Vagina (tissue), 2 donors: ENCODE measurements around the gene TRIP10. TPM values are rescaled to one million over a fixed set of nuclear protein-coding genes. Genes with fewer than 3 reads are reported as not detected.
"Not testable (repeated sequence)": the region's sequence is repeated elsewhere in the genome, so short reads cannot be mapped to it uniquely, and the experiment has no call there.

ENCODE experiments used
- DNase-seq, 2 donors: peaks; one replicate each; pipeline ENCODE4 v3.0.0-alpha.2; 2017; ENCODE audit errors: extremely low spot score in 2 of 2
- H3K27ac ChIP-seq: fragments of 200-600 bp; sonication (generic); one replicate; pipeline ENCODE4 v1.5.1; 2019
- H3K27me3 ChIP-seq: fragments of 200-600 bp; sonication (generic); one replicate; pipeline ENCODE4 v1.5.1; 2019
- H3K36me3 ChIP-seq, 2 donors: fragments of 200-600 bp; sonication (generic); one replicate each; pipeline ENCODE4 v1.5.1; 2017 to 2019
- H3K4me1 ChIP-seq: fragments of 200-600 bp; sonication (generic); one replicate; pipeline ENCODE4 v1.5.1; 2019
- H3K4me3 ChIP-seq, 2 donors: fragments of 200-600 bp; sonication (generic); 1 replicate in 1 of 2; 2 replicates in 1 of 2; pipeline ENCODE4 v1.5.1; 2016 to 2019
- H3K9me3 ChIP-seq: fragments of 200-600 bp; sonication (generic); one replicate; pipeline ENCODE4 v1.5.1; 2019
- CTCF ChIP-seq, 3 experiments: fragments of 450-650 bp in 2 of 3; fragments of 200-600 bp in 1 of 3; sonication (generic) in 1 of 3; IDR thresholded peaks; one replicate each; pipeline ENCODE4 v1.5.1; 2017 to 2019; ENCODE audit warnings: antibody characterized with exemption in 3 of 3, mild to moderate bottlenecking in 2 of 3, moderate library complexity in 2 of 3
- POLR2A ChIP-seq, 2 donors: fragments of 450-650 bp; IDR thresholded peaks; one replicate each; pipeline ENCODE4 v1.6.1; 2017; ENCODE audit warnings: antibody characterized with exemption in 2 of 2, mild to moderate bottlenecking in 2 of 2, moderate library complexity in 2 of 2
- POLR2AphosphoS5 ChIP-seq, 2 donors: sonication (generic); formaldehyde crosslinking; IDR thresholded peaks; one replicate each; pipeline ENCODE4 v1.9.0; 2017; ENCODE audit warnings: antibody characterized with exemption in 2 of 2, mild to moderate bottlenecking in 2 of 2, low read depth in 1 of 2; ENCODE audit not compliant: insufficient read depth in 1 of 2
- intact Hi-C: fragments of 100-400 bp; cut with DNase I; formaldehyde crosslinking; loops from one replicate; pipeline ENCODE4 v1.15.1; 2023
- total RNA-seq: library from RNA; depleted of rRNA; stranded (reverse); fragments of >200 nt; gene quantifications from one replicate; pipeline ENCODE4 v1.2.3, GENCODE V29; 2016

The TRIP10 gene
- total RNA-seq, 1 donor from 2014 or later: 129 TPM

- no peaks in the 10 kb centered on the region for H3K36me3 ChIP-seq
- H3K27me3 ChIP-seq: peaks cover 6% of the 10 kb centered on the region
- TF ChIP-seq POLR2A (IDR thresholded peaks at IDR 0.05) (no peak), CTCF (IDR thresholded peaks at IDR 0.05) (no peak), POLR2AphosphoS5 (IDR thresholded peaks at IDR 0.05; ENCODE audit: insufficient read depth in 1 of 2, low read depth in 1 of 2) (no peak)
- peak overlapping the region; percentile 62 for H3K27ac ChIP-seq
- no peak for DNase-seq
- H3K9me3 ChIP-seq: no peaks in the 10 kb centered on the region
- H3K4me3 ChIP-seq: peak overlapping the region; percentile 38 to 48
- intact Hi-C loops: no loop called here
- peaks cover 11% of the 10 kb centered on the region for H3K4me1 ChIP-seq
Measured at GRCh38 chr19:6767081-6767356, 27.5 kb downstream of the TRIP10 start.

GRCh38 chr19:6767357-6768235, 28.1 kb downstream of the TRIP10 start, which contains the start of gene SH2D3A:
TSS of gene SH2D3A (minus strand) at chr19:6767435. CDS start at chr19:6763748, 3,687 bp downstream.
- peak within 1 kb of the TSS; percentile 38 to 48 for H3K4me3 ChIP-seq
- peak within 1 kb of the TSS; percentile 62 for H3K27ac ChIP-seq

GRCh38 chr19:6768236-6768785, 28.8 kb downstream of the TRIP10 start:
- intact Hi-C loops: no loop called here
- H3K9me3 ChIP-seq: no peaks in the 10 kb centered on the region
- peak overlapping the region; percentile 52 for H3K27ac ChIP-seq
- no peak overlapping the region for H3K4me3 ChIP-seq
- peaks cover 6% of the 10 kb centered on the region for H3K27me3 ChIP-seq
- H3K36me3 ChIP-seq: no peaks in the 10 kb centered on the region
- TF ChIP-seq POLR2AphosphoS5 (IDR thresholded peaks at IDR 0.05; ENCODE audit: insufficient read depth in 1 of 2, low read depth in 1 of 2): no peak
- TF ChIP-seq POLR2A (IDR thresholded peaks at IDR 0.05): no peak
- H3K4me1 ChIP-seq: peaks cover 11% of the 10 kb centered on the region
- no peak for DNase-seq

More at GRCh38 chr19:6767357-6768235, 28.1 kb downstream of the TRIP10 start, which contains the start of gene SH2D3A:
- peak in 1 of 2 donors; percentile 92 for DNase-seq
- peaks cover 11% of the 10 kb centered on the region for H3K4me1 ChIP-seq
- H3K36me3 ChIP-seq: no peaks in the 10 kb centered on the region
- TF ChIP-seq POLR2A (IDR thresholded peaks at IDR 0.05): peak in 1 of 2 donors; percentile 37
- no peak for TF ChIP-seq CTCF (IDR thresholded peaks at IDR 0.05)
- peak in 1 of 2 donors; percentile 70 for TF ChIP-seq POLR2AphosphoS5 (IDR thresholded peaks at IDR 0.05; ENCODE audit: insufficient read depth in 1 of 2, low read depth in 1 of 2)
- no peaks in the 10 kb centered on the region for H3K9me3 ChIP-seq
- intact Hi-C loops: no loop called here
- peaks cover 6% of the 10 kb centered on the region for H3K27me3 ChIP-seq

- Histone ChIP-seq H3K27ac (no peak overlapping the region), H3K4me3 (no peak overlapping the region), H3K4me1 (peaks cover 11% of the 10 kb centered on the region), H3K27me3 (peaks cover 6% of the 10 kb centered on the region), H3K36me3 (no peaks in the 10 kb centered on the region), H3K9me3 (no peaks in the 10 kb centered on the region)
- intact Hi-C loops: no loop called here
- DNase-seq: no peak
- no peak for TF ChIP-seq POLR2AphosphoS5 (IDR thresholded peaks at IDR 0.05; ENCODE audit: insufficient read depth in 1 of 2, low read depth in 1 of 2)
- TF ChIP-seq CTCF (IDR thresholded peaks at IDR 0.05): peak in 1 of 3 experiments; percentile 17
Measured at GRCh38 chr19:6769006-6769619, 29.6 kb downstream of the TRIP10 start.

- DNase-seq, H3K4me3 ChIP-seq, H3K36me3 ChIP-seq, H3K27me3 ChIP-seq, H3K27ac ChIP-seq, intact Hi-C loops, H3K9me3 ChIP-seq: not testable (repeated sequence)
- peaks cover 11% of the 10 kb centered on the region for H3K4me1 ChIP-seq
Measured at GRCh38 chr19:6771648-6772027, 32.2 kb downstream of the TRIP10 start.
